Erythroblast (primary cell): ENCODE results near the gene KIN.
"Not testable (repeated sequence)": the region's sequence is repeated elsewhere in the genome, so short reads cannot be mapped to it uniquely, and the experiment has no call there.

Source experiments
- GATA1 ChIP-seq: IDR thresholded peaks from 2 replicates; pipeline ENCODE4 v1.6.1; 2011; ENCODE audit warnings: low read depth, mild to moderate bottlenecking, control low read depth, low read length, moderate library complexity
- POLR2A ChIP-seq: IDR thresholded peaks from 2 replicates; pipeline ENCODE4 v1.6.1; 2011; ENCODE audit warnings: mild to moderate bottlenecking, low read length

DNA sequence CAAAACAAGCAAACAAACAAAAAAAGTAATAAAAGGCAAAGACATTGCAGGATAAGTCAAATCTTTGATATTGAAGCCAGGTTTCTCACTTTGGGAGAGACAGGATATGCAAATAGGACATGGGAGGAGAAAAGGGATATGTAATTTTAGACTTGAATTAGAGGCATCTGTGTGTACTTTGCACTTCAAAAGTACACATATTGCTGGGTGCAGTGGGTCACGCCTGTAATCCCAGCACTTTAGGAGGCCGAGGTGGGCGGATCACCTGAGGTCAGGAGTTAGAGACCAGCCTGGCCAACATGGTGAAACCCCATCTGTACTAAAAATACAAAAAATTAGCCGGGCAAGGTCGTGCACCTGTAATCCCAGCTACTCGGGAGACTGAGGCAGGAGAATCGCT, 23.9 kb upstream of the KIN start:
- TF ChIP-seq POLR2A, GATA1: not testable (repeated sequence)
